Amniotic stem cell (primary cell): Measurements from ENCODE around the gene SERAC1.
"Not testable (repeated sequence)": the region's sequence is repeated elsewhere in the genome, so short reads cannot be mapped to it uniquely, and the experiment has no call there.

Source experiments
- DNase-seq: peaks from one replicate; lab custom pipeline; 2025; lab: John Stamatoyannopoulos, UW

SERAC1 gene

GRCh38 chr6:158174024-158174423 lies 6.0 kb upstream of the SERAC1 start:
- DNase-seq: no peak

DNA sequence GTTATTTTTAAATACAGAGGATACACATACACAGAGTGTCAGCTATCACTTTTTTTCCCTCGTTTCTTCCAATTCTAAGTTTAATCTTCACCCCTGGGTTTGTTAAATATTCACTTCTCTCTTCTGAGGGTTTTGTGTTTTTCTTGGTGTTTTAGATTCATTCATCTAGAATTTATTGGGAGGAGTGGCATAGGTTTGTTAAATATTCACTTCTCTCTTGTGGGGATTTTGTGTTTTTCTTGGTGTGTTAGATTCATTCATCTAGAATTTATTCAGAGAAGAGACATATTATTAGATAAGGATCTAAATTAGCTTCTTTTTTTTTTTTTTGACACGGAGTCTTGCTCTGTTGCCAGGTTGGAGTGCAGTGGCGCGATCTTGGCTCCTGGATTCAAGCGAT lies 3.9 kb upstream of the SERAC1 start:
- DNase-seq: no peak

DNA sequence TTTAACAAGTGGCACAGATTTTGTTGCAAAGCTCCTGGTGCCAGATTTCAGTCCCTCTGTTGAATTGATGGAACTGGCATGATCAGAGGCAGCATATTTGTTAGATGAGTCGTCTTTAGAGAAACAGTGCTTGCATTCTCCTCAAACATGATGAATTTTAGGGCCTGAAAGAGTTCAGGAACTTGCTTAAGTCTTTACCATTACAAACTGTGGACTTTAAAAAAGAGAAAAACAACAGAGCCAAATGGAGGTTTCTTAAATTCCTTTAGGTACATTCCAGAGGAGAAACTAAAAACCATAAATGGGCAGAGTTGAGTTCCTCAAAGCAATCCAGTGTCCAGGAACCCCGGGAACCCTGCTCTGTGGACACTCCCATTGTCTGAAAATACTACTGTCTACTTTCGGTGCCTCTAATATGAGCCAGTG lies 2.6 kb upstream of the SERAC1 start:
- peak; percentile 45 for DNase-seq

- not testable (repeated sequence) for DNase-seq
Observed at GRCh38 chr6:158169634-158170033, 1.6 kb upstream of the SERAC1 start.

DNA sequence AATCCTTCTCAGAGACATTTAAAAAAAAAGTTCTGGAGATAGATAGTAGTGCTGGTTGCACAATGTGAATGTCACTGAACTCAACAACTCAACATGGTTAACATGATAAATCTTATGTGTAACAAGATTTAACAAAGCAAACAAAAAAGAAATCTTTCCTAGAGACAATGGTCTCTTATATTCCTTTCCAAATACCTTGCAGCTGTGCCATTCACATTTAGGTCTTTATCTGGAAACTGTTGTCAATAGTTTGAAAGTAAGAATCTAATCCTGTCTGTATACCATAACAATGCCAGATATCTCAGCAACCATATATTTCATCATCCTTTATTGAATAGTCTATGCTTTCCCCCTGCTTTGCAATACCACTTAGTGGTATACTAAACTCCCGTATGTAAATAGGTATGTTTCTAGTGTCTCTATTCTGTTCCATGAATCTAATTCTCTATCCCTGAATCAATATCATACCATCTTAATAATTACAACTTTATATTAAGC lies 2.1 kb downstream of the SERAC1 start:
- DNase-seq: no peak

GRCh38 chr6:158164579-158165170 lies 3.4 kb downstream of the SERAC1 start:
- DNase-seq: no peak

- no peak for DNase-seq
Observed at GRCh38 chr6:158161566-158162254, 6.4 kb downstream of the SERAC1 start.

DNA sequence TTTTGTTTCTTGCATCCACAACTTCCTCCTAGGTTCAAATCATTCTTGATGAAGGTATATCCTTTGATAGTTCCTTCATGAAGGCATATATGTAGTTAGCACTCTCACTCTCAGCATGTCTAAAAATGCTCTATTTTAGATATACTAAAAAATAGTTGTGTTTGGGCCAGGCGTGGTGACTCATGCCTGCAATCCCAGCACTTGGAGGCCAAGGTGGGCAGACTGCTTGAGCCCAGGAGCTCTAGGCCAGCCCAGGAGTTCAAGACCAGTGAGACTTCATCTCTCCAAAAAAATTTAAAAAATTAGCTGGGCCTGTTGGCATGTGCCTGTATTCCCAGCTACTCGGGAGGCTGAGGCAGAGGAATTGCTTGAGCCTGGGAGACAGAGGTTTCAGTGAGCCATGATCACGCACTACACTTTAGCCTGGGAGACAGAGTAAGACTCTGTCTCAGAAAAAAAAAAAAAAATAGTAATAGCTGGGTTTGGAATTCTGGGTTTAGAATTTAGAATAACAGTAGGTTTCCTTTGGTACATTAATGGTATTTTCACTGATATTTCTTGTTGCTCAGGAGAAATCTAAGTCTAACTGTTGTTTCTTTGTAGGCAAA lies 7.0 kb downstream of the SERAC1 start:
- DNase-seq: peak; percentile 16

DNA sequence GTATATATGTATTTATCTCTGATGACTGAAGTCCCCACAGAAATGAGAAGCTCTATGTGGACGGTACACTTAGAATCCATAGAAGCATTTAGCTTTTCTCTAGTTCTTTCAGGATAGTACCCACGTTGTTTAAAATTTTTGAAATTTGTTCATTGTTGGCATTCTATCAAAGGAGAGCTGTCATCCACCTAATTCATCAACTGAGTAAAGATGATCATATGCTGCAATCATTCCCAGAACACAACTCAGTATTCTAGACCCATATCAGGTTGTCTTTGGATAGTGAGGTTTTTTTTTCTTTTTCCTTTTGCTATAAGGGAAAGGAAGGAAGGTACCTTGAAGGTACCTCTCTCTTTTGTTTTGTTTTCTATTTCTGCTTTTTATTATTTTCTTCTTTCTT lies 9.3 kb downstream of the SERAC1 start:
- DNase-seq: no peak

- DNase-seq: no peak
Observed at GRCh38 chr6:158158123-158158522, 9.9 kb downstream of the SERAC1 start.

DNA sequence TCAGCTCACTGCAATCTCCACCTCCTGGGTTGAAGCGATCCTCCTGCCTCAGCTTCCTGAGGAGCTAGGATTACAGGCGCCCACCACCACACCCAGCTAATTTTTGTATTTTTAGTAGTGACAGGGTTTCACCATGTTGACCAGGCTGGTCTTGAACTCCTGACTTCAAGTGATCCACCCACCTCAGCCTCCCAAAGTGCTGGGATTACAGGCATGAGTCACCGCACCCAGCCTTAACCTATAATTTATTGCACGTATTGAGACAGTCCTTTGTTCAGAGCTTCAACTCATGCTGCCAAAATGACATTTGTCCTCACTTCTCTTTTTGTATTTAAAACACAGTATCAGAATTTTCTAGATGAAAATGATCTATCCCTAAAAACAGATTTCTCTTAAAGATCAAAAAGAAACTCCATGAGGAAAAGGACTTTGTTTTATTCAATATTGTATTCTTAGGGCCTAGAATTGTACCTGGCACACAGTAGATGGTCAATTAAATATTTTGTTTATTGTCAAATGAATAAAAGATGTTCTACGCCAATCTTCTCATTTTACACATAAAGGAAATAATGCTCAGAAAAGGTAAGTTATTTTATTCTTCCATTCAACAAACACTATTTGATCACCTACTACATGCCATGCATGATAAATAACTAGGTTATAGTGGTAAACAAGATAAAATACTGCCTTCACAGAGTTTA lies 10.8 kb downstream of the SERAC1 start:
- DNase-seq: no peak

- no peak for DNase-seq
Observed at GRCh38 chr6:158154816-158155215, 13.2 kb downstream of the SERAC1 start.

GRCh38 chr6:158153576-158153975 lies 14.5 kb downstream of the SERAC1 start:
- no peak for DNase-seq

- DNase-seq: no peak
Observed at GRCh38 chr6:158152659-158153058, 15.4 kb downstream of the SERAC1 start.

- not testable (repeated sequence) for DNase-seq
Observed at GRCh38 chr6:158152025-158152424, 16.0 kb downstream of the SERAC1 start.

DNA sequence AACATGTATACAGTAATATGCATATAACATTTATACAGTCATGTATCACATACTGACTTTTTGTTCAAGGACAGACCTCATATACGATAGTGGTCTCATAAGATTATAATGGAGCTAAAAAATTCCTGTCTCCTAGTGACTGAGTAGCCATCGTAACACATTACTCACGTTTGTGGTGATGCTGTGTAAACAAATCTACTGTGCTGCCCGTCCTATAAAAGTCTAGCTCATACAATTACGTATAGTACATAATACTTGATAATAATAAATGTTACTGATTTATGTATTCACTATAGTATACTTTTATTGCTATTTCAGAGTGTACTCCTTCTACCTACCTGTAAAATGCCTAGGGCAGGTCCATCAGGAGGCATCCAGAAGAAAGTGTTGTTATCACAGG lies 17.4 kb downstream of the SERAC1 start:
- DNase-seq: peak; percentile 12

- peak; percentile 28 for DNase-seq
Observed at GRCh38 chr6:158149641-158150040, 18.4 kb downstream of the SERAC1 start.

- DNase-seq: no peak
Observed at GRCh38 chr6:158143700-158144099, 24.4 kb downstream of the SERAC1 start.

- peak; percentile 40 for DNase-seq
Observed at GRCh38 chr6:158142789-158143188, 25.3 kb downstream of the SERAC1 start.

GRCh38 chr6:158131926-158132325 lies 36.1 kb downstream of the SERAC1 start:
- no peak for DNase-seq

DNA sequence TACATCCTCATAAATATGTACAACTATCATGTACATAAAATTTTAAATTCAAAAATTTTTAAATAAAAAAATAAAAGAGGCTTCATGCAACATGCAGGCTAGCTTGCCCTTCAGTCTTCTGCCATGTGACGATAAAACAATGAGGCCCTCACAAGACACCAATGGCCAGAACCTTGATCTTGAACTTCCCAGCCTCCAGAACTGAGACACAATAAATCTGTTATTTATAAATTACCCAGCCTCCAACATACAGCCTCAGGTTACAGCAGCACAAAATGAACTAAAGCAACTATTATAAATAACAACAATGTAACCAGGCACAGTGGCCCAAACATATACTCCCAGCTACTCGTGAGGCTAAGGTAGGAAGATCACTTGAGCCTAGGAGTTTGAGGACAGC lies 42.8 kb downstream of the SERAC1 start:
- DNase-seq: no peak

DNA sequence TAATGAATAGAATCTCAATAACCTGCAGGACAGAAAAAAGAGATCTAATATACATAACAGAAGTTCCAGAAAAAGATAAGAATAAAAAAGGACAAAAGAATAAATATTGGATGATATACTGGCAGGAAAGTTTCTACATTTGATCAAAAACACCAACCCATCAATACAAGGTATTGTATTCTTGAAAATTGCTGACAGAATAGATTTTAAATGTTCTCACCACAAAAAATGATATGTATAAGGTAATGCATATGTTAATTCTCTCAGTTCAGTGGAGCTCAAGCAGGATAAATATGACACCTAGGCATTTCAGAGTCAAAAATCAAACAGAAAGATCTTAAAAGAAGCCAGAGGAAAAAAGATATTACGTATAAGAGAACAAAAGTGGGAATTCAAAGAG lies 43.8 kb downstream of the SERAC1 start:
- DNase-seq: no peak

DNA sequence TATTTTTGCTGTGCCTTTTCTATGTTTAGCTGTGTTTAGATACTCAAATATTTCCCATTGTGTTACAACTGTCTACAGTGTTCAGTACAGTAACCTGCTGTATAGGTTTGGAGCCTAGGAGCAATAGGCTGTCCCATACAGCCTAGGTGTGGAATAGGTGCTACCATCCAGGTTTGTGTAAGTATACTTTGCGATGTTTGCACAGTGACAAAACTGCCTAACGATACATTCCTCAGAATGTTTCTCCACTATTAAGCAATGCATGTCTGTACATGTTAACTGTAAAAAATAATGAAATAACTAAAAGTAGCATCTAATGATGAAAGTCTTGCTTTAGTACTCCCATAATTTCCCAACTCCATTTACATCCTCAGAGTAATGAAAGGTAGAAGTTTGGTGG lies 46.0 kb downstream of the SERAC1 start:
- no peak for DNase-seq
